RWPE2 (cell line): ENCODE measurements around the gene ARMCX6.

Experiments
- ATAC-seq: fragments of 200-7000 bp; cut with Tn5 transposase; 3 replicates; pipeline ENCODE4 v1.9.1; 2021; ENCODE audit warnings: low read depth
- DNase-seq: peaks from one replicate; pipeline ENCODE4 v3.0.0-alpha.2; 2020; ENCODE audit warnings: low spot score
- H3K27ac ChIP-seq: fragments of 450-650 bp; 2 replicates; pipeline ENCODE4 v1.5.1; 2017; ENCODE audit warnings: mild to moderate bottlenecking; ENCODE audit not compliant: poor library complexity, severe bottlenecking
- H3K27me3 ChIP-seq: fragments of 250-450 bp; sonication (Bioruptor Pico); 2 replicates; pipeline ENCODE4 v1.5.1; 2021; ENCODE audit warnings: mild to moderate bottlenecking, moderate library complexity; ENCODE audit not compliant: insufficient read depth, poor library complexity, severe bottlenecking
- H3K36me3 ChIP-seq: fragments of 250-450 bp; sonication (Bioruptor Pico); 2 replicates; pipeline ENCODE4 v1.5.1; 2020; ENCODE audit warnings: low read depth, mild to moderate bottlenecking, moderate library complexity
- H3K4me1 ChIP-seq: fragments of 250-450 bp; sonication (Bioruptor Pico); 2 replicates; pipeline ENCODE4 v1.5.1; 2021; ENCODE audit warnings: mild to moderate bottlenecking, moderate library complexity; ENCODE audit not compliant: insufficient read depth, poor library complexity, severe bottlenecking
- H3K4me3 ChIP-seq: fragments of 250-450 bp; sonication (Bioruptor Pico); 2 replicates; pipeline ENCODE4 v1.5.1; 2021; ENCODE audit warnings: mild to moderate bottlenecking, moderate library complexity; ENCODE audit not compliant: severe bottlenecking
- H3K9me3 ChIP-seq: fragments of 250-450 bp; sonication (Bioruptor Pico); 2 replicates; pipeline ENCODE4 v1.5.1; 2021; ENCODE audit warnings: mild to moderate bottlenecking, moderate library complexity; ENCODE audit not compliant: severe bottlenecking
- CTCF ChIP-seq: fragments of 450-650 bp; IDR thresholded peaks from one replicate; pipeline ENCODE4 v1.5.1; 2017; ENCODE audit warnings: mild to moderate bottlenecking, moderate library complexity; ENCODE audit not compliant: poor library complexity, severe bottlenecking

ARMCX6 gene

GRCh38 chrX:101617211-101618191, at the start of gene ARMCX6:
ARMCX6 (minus strand) TSS chrX:101618000; CDS start chrX:101616620, 1,380 bp downstream.
- H3K4me3 ChIP-seq, result peak within 1 kb of the TSS; percentile 50
- no peak within 1 kb of the TSS for H3K27ac ChIP-seq
- no peaks in the 10 kb centered on the region for H3K27me3 ChIP-seq
- ATAC-seq, result peak; percentile 84
- no peaks in the 10 kb centered on the region for H3K4me1 ChIP-seq
- DNase-seq, result no peak
- H3K36me3 ChIP-seq, result no peaks in the 10 kb centered on the region; the same call in 1 of the 2 replicates
- peak; percentile 47 for TF ChIP-seq CTCF
- no peaks in the 10 kb centered on the region for H3K9me3 ChIP-seq

- H3K36me3 ChIP-seq, result no peaks in the 10 kb centered on the region
- H3K9me3 ChIP-seq, result no peaks in the 10 kb centered on the region
- peak within 1 kb of the TSS; percentile 37 for H3K4me3 ChIP-seq
- no peak for DNase-seq
- no peak for TF ChIP-seq CTCF
- peak; percentile 50; the same call in 2 of the 3 replicates for ATAC-seq
- no peaks in the 10 kb centered on the region for H3K4me1 ChIP-seq
- H3K27me3 ChIP-seq, result no peaks in the 10 kb centered on the region
- H3K27ac ChIP-seq, result no peak within 1 kb of the TSS
Measured at GRCh38 chrX:101659601-101660063, 41.8 kb upstream of the ARMCX6 start, which contains the start of gene ARMCX2. ARMCX2 (minus strand) TSS chrX:101659850; CDS start chrX:101657588, 2,262 bp downstream.

- DNase-seq, result no peak
- ATAC-seq, result peak; percentile 87
- H3K36me3 ChIP-seq, result no peaks in the 10 kb centered on the region
- H3K27me3 ChIP-seq, result no peaks in the 10 kb centered on the region
- no peaks in the 10 kb centered on the region for H3K9me3 ChIP-seq
- no peak overlapping the region for H3K27ac ChIP-seq
- no peak for TF ChIP-seq CTCF
- H3K4me3 ChIP-seq, result peak overlapping the region; percentile 37
- no peaks in the 10 kb centered on the region for H3K4me1 ChIP-seq
Measured at GRCh38 chrX:101658661-101659491, 41.1 kb upstream of the ARMCX6 start.

- Histone ChIP-seq H3K27ac (no peak overlapping the region), H3K36me3 (no peaks in the 10 kb centered on the region), H3K4me3 (no peak overlapping the region), H3K4me1 (no peaks in the 10 kb centered on the region), H3K27me3 (no peaks in the 10 kb centered on the region), H3K9me3 (no peaks in the 10 kb centered on the region)
- ATAC-seq, result no peak
- DNase-seq, result no peak
- no peak for TF ChIP-seq CTCF
Measured at GRCh38 chrX:101657495-101657894, 39.7 kb upstream of the ARMCX6 start.
